ENCODE data around the gene DEPDC5. TPM values are rescaled to one million over a fixed set of nuclear protein-coding genes. Genes with fewer than 3 reads are reported as not detected.

The DEPDC5 gene
- total and polyA plus RNA-seq, 9 of the 15 experiments (the other 6 are each of a cell fraction or from before 2014, with no cell fraction given), result 2.3 to 12.3 (median 10.7) TPM

DNA sequence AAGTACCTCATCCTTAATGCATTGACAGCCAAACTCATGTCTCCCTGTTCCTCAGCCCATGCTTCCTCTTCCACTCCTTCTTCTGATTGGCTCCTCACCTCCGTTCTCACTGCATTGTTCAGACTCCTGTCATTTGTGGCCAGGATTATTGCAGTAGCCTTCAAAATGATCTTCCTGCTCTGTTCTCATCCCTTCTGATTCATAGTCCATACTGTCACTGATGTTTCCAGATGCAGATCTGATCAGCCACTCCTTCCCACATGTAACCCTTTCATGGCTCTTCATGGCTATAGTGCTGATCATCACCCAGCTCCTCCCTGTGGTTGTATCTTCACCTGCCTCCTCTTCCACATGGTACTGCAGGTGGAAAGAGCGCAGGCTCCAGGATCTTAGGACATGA is 71.7 kb downstream of the DEPDC5 start:
- ChIA-PET CTCF (ENCODE audit: low intra/inter-chr PET ratio) (no interaction called here), POLR2A (no interaction called here)
- H4K20me1 ChIP-seq (replicated peaks; ENCODE audit: control insufficient read depth, insufficient read depth, low read length), result no peaks in the 10 kb centered on the region
- no peaks in the 10 kb centered on the region for H3K79me2 ChIP-seq (ENCODE audit: control insufficient read depth, insufficient read depth, low read length)
- 72% methylated on average over 2 of the region's 2 CpGs for WGBS (ENCODE audit: insufficient coverage, low coverage, missing lambda C conversion rate)
- no peak overlapping the region for H3K9ac ChIP-seq (ENCODE audit: insufficient read depth in 1 of 2, low read depth in 2 of 2, low read length in 2 of 2)
- TF ChIP-seq NCOA2 (IDR thresholded peaks at IDR 0.05; ENCODE audit: partially characterized antibody in 2 of 2), result no peak
- TF ChIP-seq, protein P1, sequence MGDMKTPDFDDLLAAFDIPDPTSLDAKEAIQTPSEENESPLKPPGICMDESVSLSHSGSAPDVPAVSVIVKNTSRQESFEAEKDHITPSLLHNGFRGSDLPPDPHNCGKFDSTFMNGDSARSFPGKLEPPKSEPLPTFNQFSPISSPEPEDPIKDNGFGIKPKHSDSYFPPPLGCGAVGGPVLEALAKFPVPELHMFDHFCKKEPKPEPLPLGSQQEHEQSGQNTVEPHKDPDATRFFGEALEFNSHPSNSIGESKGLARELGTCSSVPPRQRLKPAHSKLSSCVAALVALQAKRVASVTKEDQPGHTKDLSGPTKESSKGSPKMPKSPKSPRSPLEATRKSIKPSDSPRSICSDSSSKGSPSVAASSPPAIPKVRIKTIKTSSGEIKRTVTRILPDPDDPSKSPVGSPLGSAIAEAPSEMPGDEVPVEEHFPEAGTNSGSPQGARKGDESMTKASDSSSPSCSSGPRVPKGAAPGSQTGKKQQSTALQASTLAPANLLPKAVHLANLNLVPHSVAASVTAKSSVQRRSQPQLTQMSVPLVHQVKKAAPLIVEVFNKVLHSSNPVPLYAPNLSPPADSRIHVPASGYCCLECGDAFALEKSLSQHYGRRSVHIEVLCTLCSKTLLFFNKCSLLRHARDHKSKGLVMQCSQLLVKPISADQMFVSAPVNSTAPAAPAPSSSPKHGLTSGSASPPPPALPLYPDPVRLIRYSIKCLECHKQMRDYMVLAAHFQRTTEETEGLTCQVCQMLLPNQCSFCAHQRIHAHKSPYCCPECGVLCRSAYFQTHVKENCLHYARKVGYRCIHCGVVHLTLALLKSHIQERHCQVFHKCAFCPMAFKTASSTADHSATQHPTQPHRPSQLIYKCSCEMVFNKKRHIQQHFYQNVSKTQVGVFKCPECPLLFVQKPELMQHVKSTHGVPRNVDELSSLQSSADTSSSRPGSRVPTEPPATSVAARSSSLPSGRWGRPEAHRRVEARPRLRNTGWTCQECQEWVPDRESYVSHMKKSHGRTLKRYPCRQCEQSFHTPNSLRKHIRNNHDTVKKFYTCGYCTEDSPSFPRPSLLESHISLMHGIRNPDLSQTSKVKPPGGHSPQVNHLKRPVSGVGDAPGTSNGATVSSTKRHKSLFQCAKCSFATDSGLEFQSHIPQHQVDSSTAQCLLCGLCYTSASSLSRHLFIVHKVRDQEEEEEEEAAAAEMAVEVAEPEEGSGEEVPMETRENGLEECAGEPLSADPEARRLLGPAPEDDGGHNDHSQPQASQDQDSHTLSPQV (IDR thresholded peaks at IDR 0.05), result no peak
- TF ChIP-seq, protein P2, sequence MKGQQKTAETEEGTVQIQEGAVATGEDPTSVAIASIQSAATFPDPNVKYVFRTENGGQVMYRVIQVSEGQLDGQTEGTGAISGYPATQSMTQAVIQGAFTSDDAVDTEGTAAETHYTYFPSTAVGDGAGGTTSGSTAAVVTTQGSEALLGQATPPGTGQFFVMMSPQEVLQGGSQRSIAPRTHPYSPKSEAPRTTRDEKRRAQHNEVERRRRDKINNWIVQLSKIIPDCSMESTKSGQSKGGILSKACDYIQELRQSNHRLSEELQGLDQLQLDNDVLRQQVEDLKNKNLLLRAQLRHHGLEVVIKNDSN (CRISPR knock-in tag; IDR thresholded peaks at IDR 0.05), result no peak
- FAIRE-seq, result no peak
- H3K27ac ChIP-seq (ENCODE audit: extremely low read depth, low read depth, low read length), result no peak overlapping the region
- no TSS peak for BruUV-seq (replicated peaks)
- H3K4me1 ChIP-seq (replicated peaks in 1 of 2; ENCODE audit: control insufficient read depth in 2 of 2, insufficient read depth in 2 of 2, low read length in 2 of 2), result peaks cover 5 to 9% of the 10 kb centered on the region in 2 experiments; a peak in 2 of 5 replicates
- no peak for DNase-seq (ENCODE audit: extremely low read depth in 1 of 4, low spot score in 3 of 4)
- ATAC-seq, result no peak
- in situ Hi-C loops (cut with MboI) (no loop called here), intact Hi-C loops (cut with micrococcal nuclease) (no loop called here)
- no peaks in the 10 kb centered on the region for H3K9me1 ChIP-seq (ENCODE audit: control insufficient read depth, insufficient read depth, low read length)
- H3K36me3 ChIP-seq (ENCODE audit: control insufficient read depth, insufficient read depth, low read length), result peaks cover 41% of the 10 kb centered on the region
- no peak overlapping the region for H2AFZ ChIP-seq (ENCODE audit: low read depth, low read length)
- H3K4me3 ChIP-seq, result no peak overlapping the region
- H3K4me2 ChIP-seq (ENCODE audit: insufficient read depth, low read length), result no peak overlapping the region
- no peaks in the 10 kb centered on the region for H3K27me3 ChIP-seq (ENCODE audit: control insufficient read depth in 2 of 2, insufficient read depth in 2 of 2, low read length in 2 of 2)
- H3K9me3 ChIP-seq (replicated peaks; ENCODE audit: control insufficient read depth, insufficient read depth, low read depth, low read length), result no peaks in the 10 kb centered on the region

Measured in K562 (cell line).